ENCODE measurements around the gene POLA1.

POLA1 gene

DNA sequence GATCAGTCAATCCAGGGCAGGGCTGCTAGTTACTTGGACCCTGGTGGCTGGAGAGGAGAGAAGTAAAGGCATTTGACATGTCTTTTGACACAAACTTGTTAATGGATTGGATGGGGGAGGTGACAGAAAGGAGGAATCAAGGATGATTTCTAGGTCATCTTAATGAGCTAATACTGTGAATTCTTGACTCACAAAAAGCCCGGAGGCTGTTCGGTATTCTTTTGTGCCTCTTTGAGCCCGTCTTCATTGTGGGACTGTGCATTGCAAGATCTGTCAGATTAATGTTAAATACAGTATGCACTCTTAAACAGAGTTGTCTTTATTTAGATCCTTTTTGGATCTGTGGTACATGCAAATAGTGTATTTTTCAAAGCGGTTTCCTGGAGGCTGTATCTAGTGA, 25.1 kb downstream of the POLA1 start:
- no peak overlapping the region for H2BK15ac ChIP-seq (ENCODE audit: low read length)
- no CpG with 5 or more reads among the region's 4 CpGs for WGBS, 2 donors (ENCODE audit: extremely low coverage in 2 of 2, insufficient read length in 2 of 2, insufficient replicate concordance in 1 of 2)
- no peak overlapping the region for H4K91ac ChIP-seq (ENCODE audit: low read depth, low read length, poor library complexity)
- no peak overlapping the region for H4K8ac ChIP-seq (ENCODE audit: low read depth, low read length)
- H3K79me1 ChIP-seq (ENCODE audit: low read depth, low read length), result no peaks in the 10 kb centered on the region
- H3K27ac ChIP-seq (replicated peaks; ENCODE audit: low read length), result peak overlapping the region; percentile 46
- H3K4ac ChIP-seq (ENCODE audit: low read length), result no peak overlapping the region
- no peak overlapping the region for H3K4me2 ChIP-seq (ENCODE audit: insufficient read depth, low read length, poor library complexity, severe bottlenecking)
- H2BK5ac ChIP-seq (ENCODE audit: low read length), result no peak overlapping the region
- H3K23ac ChIP-seq (ENCODE audit: low read depth, low read length, poor library complexity), result no peak overlapping the region
- H2AFZ ChIP-seq (ENCODE audit: low read length), result no peak overlapping the region
- H3K4me3 ChIP-seq (ENCODE audit: low read length in 2 of 2), result no peak overlapping the region
- H3K36me3 ChIP-seq (replicated peaks in 1 of 2; ENCODE audit: control insufficient read depth in 2 of 2, insufficient read depth in 2 of 2, low read length in 2 of 2), result peaks cover 5 to 89% of the 10 kb centered on the region in 2 donors
- H3K4me1 ChIP-seq (ENCODE audit: control insufficient read depth in 2 of 2, insufficient read depth in 1 of 2, low read depth in 1 of 2, low read length in 2 of 2), result peaks cover 0 to 4% of the 10 kb centered on the region in 2 donors
- H3K14ac ChIP-seq (ENCODE audit: low read length), result no peak overlapping the region
- no peak overlapping the region for H3K9ac ChIP-seq (ENCODE audit: low read depth, low read length, poor library complexity)
- no peak overlapping the region for H3K18ac ChIP-seq (ENCODE audit: low read length)
- no peak overlapping the region for H2BK12ac ChIP-seq (ENCODE audit: low read length)
- H3K27me3 ChIP-seq (ENCODE audit: control insufficient read depth in 3 of 3, insufficient read depth in 3 of 3, low read depth in 1 of 3, low read length in 3 of 3), result no peaks in the 10 kb centered on the region
- DNase-seq (ENCODE audit: low spot score), result no peak
- no peak overlapping the region for H2BK120ac ChIP-seq (ENCODE audit: low read depth, low read length)
- no peak overlapping the region for H2AK5ac ChIP-seq (ENCODE audit: low read depth, low read length)
- H3K9me3 ChIP-seq (replicated peaks in 1 of 2; ENCODE audit: control insufficient read depth in 2 of 2, insufficient read depth in 1 of 2, low read depth in 1 of 2, low read length in 2 of 2), result no peaks in the 10 kb centered on the region

GRCh38 chrX:24720036-24720435, 26.3 kb downstream of the POLA1 start:
- Histone ChIP-seq H3K23ac (ENCODE audit: low read depth, low read length, poor library complexity) (no peak overlapping the region), H3K36me3 (replicated peaks in 1 of 2; ENCODE audit: control insufficient read depth in 2 of 2, insufficient read depth in 2 of 2, low read length in 2 of 2) (peaks cover 5 to 86% of the 10 kb centered on the region in 2 donors), H4K91ac (ENCODE audit: low read depth, low read length, poor library complexity) (no peak overlapping the region), H3K4ac (ENCODE audit: low read length) (no peak overlapping the region), H4K8ac (ENCODE audit: low read depth, low read length) (no peak overlapping the region), H2BK15ac (ENCODE audit: low read length) (no peak overlapping the region), H3K27ac (replicated peaks; ENCODE audit: low read length) (no peak overlapping the region), H3K4me3 (ENCODE audit: low read length in 2 of 2) (no peak overlapping the region), H3K9ac (ENCODE audit: low read depth, low read length, poor library complexity) (no peak overlapping the region), H3K14ac (ENCODE audit: low read length) (no peak overlapping the region), H3K79me1 (ENCODE audit: low read depth, low read length) (no peaks in the 10 kb centered on the region), H2BK12ac (ENCODE audit: low read length) (no peak overlapping the region), H3K4me1 (ENCODE audit: control insufficient read depth in 2 of 2, insufficient read depth in 1 of 2, low read depth in 1 of 2, low read length in 2 of 2) (peaks cover 0 to 4% of the 10 kb centered on the region in 2 donors), H3K4me2 (ENCODE audit: insufficient read depth, low read length, poor library complexity, severe bottlenecking) (no peak overlapping the region), H2BK5ac (ENCODE audit: low read length) (no peak overlapping the region), H2BK120ac (ENCODE audit: low read depth, low read length) (no peak overlapping the region), H2AK5ac (ENCODE audit: low read depth, low read length) (no peak overlapping the region), H3K9me3 (replicated peaks in 1 of 2; ENCODE audit: control insufficient read depth in 2 of 2, insufficient read depth in 1 of 2, low read depth in 1 of 2, low read length in 2 of 2) (no peaks in the 10 kb centered on the region), H2AFZ (ENCODE audit: low read length) (no peak overlapping the region), H3K27me3 (ENCODE audit: control insufficient read depth in 3 of 3, insufficient read depth in 3 of 3, low read depth in 1 of 3, low read length in 3 of 3) (no peaks in the 10 kb centered on the region), H3K18ac (ENCODE audit: low read length) (no peak overlapping the region)
- WGBS, 2 donors (ENCODE audit: extremely low coverage in 2 of 2, insufficient read length in 2 of 2, insufficient replicate concordance in 1 of 2), result no CpG with 5 or more reads among the region's 3 CpGs
- no peak for DNase-seq (ENCODE audit: low spot score)

- no peak overlapping the region for H2AFZ ChIP-seq (ENCODE audit: low read length)
- no peak overlapping the region for H2BK120ac ChIP-seq (ENCODE audit: low read depth, low read length)
- H3K79me1 ChIP-seq (ENCODE audit: low read depth, low read length), result no peaks in the 10 kb centered on the region
- peaks cover 2 to 78% of the 10 kb centered on the region in 2 donors for H3K36me3 ChIP-seq (replicated peaks in 1 of 2; ENCODE audit: control insufficient read depth in 2 of 2, insufficient read depth in 2 of 2, low read length in 2 of 2)
- no peak overlapping the region for H3K9ac ChIP-seq (ENCODE audit: low read depth, low read length, poor library complexity)
- H3K14ac ChIP-seq (ENCODE audit: low read length), result no peak overlapping the region
- H2BK5ac ChIP-seq (ENCODE audit: low read length), result no peak overlapping the region
- H3K4me2 ChIP-seq (ENCODE audit: insufficient read depth, low read length, poor library complexity, severe bottlenecking), result no peak overlapping the region
- H3K23ac ChIP-seq (ENCODE audit: low read depth, low read length, poor library complexity), result no peak overlapping the region
- H3K4ac ChIP-seq (ENCODE audit: low read length), result no peak overlapping the region
- no peak overlapping the region for H4K91ac ChIP-seq (ENCODE audit: low read depth, low read length, poor library complexity)
- no peaks in the 10 kb centered on the region for H3K9me3 ChIP-seq (replicated peaks in 1 of 2; ENCODE audit: control insufficient read depth in 2 of 2, insufficient read depth in 1 of 2, low read depth in 1 of 2, low read length in 2 of 2)
- H3K27ac ChIP-seq (replicated peaks; ENCODE audit: low read length), result no peak overlapping the region
- H3K27me3 ChIP-seq (ENCODE audit: control insufficient read depth in 3 of 3, insufficient read depth in 3 of 3, low read depth in 1 of 3, low read length in 3 of 3), result no peaks in the 10 kb centered on the region
- H3K18ac ChIP-seq (ENCODE audit: low read length), result no peak overlapping the region
- no peak overlapping the region for H2BK12ac ChIP-seq (ENCODE audit: low read length)
- no peak overlapping the region for H4K8ac ChIP-seq (ENCODE audit: low read depth, low read length)
- no peak overlapping the region for H2BK15ac ChIP-seq (ENCODE audit: low read length)
- no peak overlapping the region for H2AK5ac ChIP-seq (ENCODE audit: low read depth, low read length)
- WGBS, 2 donors (ENCODE audit: extremely low coverage in 2 of 2, insufficient read length in 2 of 2, insufficient replicate concordance in 1 of 2), result no CpG with 5 or more reads among the region's 3 CpGs
- no peak overlapping the region for H3K4me3 ChIP-seq (ENCODE audit: low read length in 2 of 2)
- H3K4me1 ChIP-seq (ENCODE audit: control insufficient read depth in 2 of 2, insufficient read depth in 1 of 2, low read depth in 1 of 2, low read length in 2 of 2), result no peaks in the 10 kb centered on the region
- no peak for DNase-seq (ENCODE audit: low spot score)
Observed at GRCh38 chrX:24728530-24728929, 34.8 kb downstream of the POLA1 start.

DNA sequence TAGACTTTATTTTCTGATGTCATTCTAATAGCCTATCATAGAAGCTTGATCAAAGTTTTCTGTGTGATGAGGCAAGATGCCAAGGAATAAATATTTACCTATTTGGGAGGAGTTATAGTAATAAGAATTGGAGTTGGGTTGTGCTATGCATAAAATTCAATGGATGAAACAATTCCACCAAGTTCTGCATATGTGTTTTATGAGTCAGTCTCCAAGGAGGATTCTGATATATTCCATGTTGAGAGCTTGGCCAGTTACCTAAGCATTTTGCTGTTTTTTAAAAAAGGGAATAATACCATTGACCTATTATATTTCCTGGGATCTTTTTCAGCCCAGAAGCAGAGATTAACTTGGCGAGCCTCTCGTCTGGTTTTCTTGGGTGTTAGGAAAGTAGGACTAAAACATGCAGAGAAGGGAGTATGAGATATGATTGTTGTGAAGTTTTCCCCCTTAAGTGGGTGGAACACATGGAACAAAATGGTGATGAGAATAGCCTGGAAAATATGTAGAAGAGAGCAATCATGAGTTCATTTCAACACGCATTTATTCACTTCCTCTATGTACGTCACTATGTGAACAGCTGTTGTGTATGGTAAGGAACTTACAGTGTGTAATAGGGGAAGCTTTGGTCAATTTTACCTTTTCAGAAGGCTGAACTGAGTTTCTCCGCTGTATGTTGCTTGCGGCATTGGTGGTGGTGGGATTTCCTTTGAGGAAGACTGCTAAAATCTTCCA, 39.2 kb downstream of the POLA1 start:
- WGBS, 2 donors (ENCODE audit: extremely low coverage in 2 of 2, insufficient read length in 2 of 2, insufficient replicate concordance in 1 of 2), result no CpG with 5 or more reads among the region's 6 CpGs
- Histone ChIP-seq H4K91ac (ENCODE audit: low read depth, low read length, poor library complexity) (no peak overlapping the region), H3K9me3 (replicated peaks in 1 of 2; ENCODE audit: control insufficient read depth in 2 of 2, insufficient read depth in 1 of 2, low read depth in 1 of 2, low read length in 2 of 2) (no peaks in the 10 kb centered on the region)

More for the DNA sequence above, 39.2 kb downstream of the POLA1 start:
- Histone ChIP-seq H2BK120ac (ENCODE audit: low read depth, low read length) (no peak overlapping the region), H3K23ac (ENCODE audit: low read depth, low read length, poor library complexity) (no peak overlapping the region), H3K4ac (ENCODE audit: low read length) (no peak overlapping the region), H3K36me3 (replicated peaks in 1 of 2; ENCODE audit: control insufficient read depth in 2 of 2, insufficient read depth in 2 of 2, low read length in 2 of 2) (peaks cover 2 to 70% of the 10 kb centered on the region in 2 donors), H3K14ac (ENCODE audit: low read length) (no peak overlapping the region), H2BK5ac (ENCODE audit: low read length) (no peak overlapping the region), H2AK5ac (ENCODE audit: low read depth, low read length) (no peak overlapping the region), H3K4me2 (ENCODE audit: insufficient read depth, low read length, poor library complexity, severe bottlenecking) (no peak overlapping the region), H2AFZ (ENCODE audit: low read length) (no peak overlapping the region), H4K8ac (ENCODE audit: low read depth, low read length) (no peak overlapping the region), H2BK12ac (ENCODE audit: low read length) (no peak overlapping the region), H3K79me1 (ENCODE audit: low read depth, low read length) (no peaks in the 10 kb centered on the region), H3K27ac (replicated peaks; ENCODE audit: low read length) (no peak overlapping the region), H2BK15ac (ENCODE audit: low read length) (no peak overlapping the region), H3K4me3 (ENCODE audit: low read length in 2 of 2) (no peak overlapping the region), H3K18ac (ENCODE audit: low read length) (no peak overlapping the region), H3K27me3 (ENCODE audit: control insufficient read depth in 3 of 3, insufficient read depth in 3 of 3, low read depth in 1 of 3, low read length in 3 of 3) (no peaks in the 10 kb centered on the region), H3K4me1 (ENCODE audit: control insufficient read depth in 2 of 2, insufficient read depth in 1 of 2, low read depth in 1 of 2, low read length in 2 of 2) (no peaks in the 10 kb centered on the region), H3K9ac (ENCODE audit: low read depth, low read length, poor library complexity) (no peak overlapping the region)
- no peak for DNase-seq (ENCODE audit: low spot score)

Measured in neuronal stem cell (in vitro differentiated cells).